Kidney (tissue), 14 donors: ENCODE data around the gene MIER1. TPM values are rescaled to one million over a fixed set of nuclear protein-coding genes. Genes with fewer than 3 reads are reported as not detected.
A peak's percentile ranks its signal among the peaks of the same experiment; 100 is the strongest.

Experiments
- DNase-seq, 5 donors: peaks; one replicate each; pipeline ENCODE4 v3.0.0-alpha.2; 2013 to 2020
- FAIRE-seq: peaks from 2 replicates; lab custom pipeline; 2012; peaks lifted over from hg19 to GRCh38; lab: Jason Lieb, UNC
- H3K27ac ChIP-seq, 2 donors: one replicate each; pipeline ENCODE4 v1.7.0; 2013; ENCODE audit warnings: low read depth in 2 of 2, low read length in 2 of 2, inconsistent platforms in 1 of 2
- H3K27me3 ChIP-seq: one replicate; pipeline ENCODE4 v1.7.1; 2013; ENCODE audit warnings: low read length, inconsistent platforms; ENCODE audit not compliant: control insufficient read depth, insufficient read depth
- H3K36me3 ChIP-seq, 3 donors: one replicate each; pipeline versions ENCODE4 v1.7.0 to v1.7.1; 2013; ENCODE audit warnings: low read length in 3 of 3, control low read depth in 1 of 3, inconsistent platforms in 1 of 3; ENCODE audit not compliant: insufficient read depth in 3 of 3, control insufficient read depth in 2 of 3
- H3K4me1 ChIP-seq, 3 donors: one replicate each; pipeline versions ENCODE4 v1.7.0 to v1.7.1; 2013; ENCODE audit warnings: low read length in 3 of 3, inconsistent platforms in 1 of 3, low read depth in 1 of 3; ENCODE audit not compliant: control insufficient read depth in 2 of 3, insufficient read depth in 2 of 3
- H3K4me3 ChIP-seq, 3 donors: one replicate each; pipeline versions ENCODE4 v1.7.0 to v1.8.1; 2013; ENCODE audit warnings: low read length in 3 of 3, control low read depth in 1 of 3, inconsistent platforms in 1 of 3
- H3K9ac ChIP-seq, 3 donors: one replicate each; pipeline versions ENCODE4 v1.7.0 to v1.7.1; 2013; ENCODE audit warnings: low read length in 3 of 3, control low read depth in 1 of 3, inconsistent platforms in 1 of 3
- H3K9me3 ChIP-seq, 3 donors: one replicate each; pipeline versions ENCODE4 v1.7.0 to v1.7.1; 2013; ENCODE audit warnings: low read length in 3 of 3, control low read depth in 1 of 3, inconsistent platforms in 1 of 3; ENCODE audit not compliant: control insufficient read depth in 2 of 3, insufficient read depth in 1 of 3
- CTCF ChIP-seq: IDR thresholded peaks from 3 replicates; pipeline ENCODE4 v1.5.1; 2012; ENCODE audit warnings: mild to moderate bottlenecking, moderate library complexity, borderline replicate concordance; ENCODE audit not compliant: insufficient read depth; ENCODE audit errors: extremely low read depth
- intact Hi-C: fragments of 100-400 bp; cut with DNase I; formaldehyde crosslinking; loops from one replicate; pipeline ENCODE4 v1.11.1; 2022
- polyA plus RNA-seq: library from polyadenylated mRNA; stranded (reverse); fragments of 350-450 nt; fragmentation: Illumina TruSeq; extraction: RNeasy Lipid Tissue Mini Kit (QIAGEN cat#74804); gene quantifications from one replicate; pipeline ENCODE4 v1.2.3, GENCODE V29; 2014; ENCODE audit warnings: low read depth, low replicate concordance; ENCODE audit not compliant: insufficient read depth
- total RNA-seq: library from RNA; stranded (reverse); fragmentation: NEBNext Ultra II Directional; extraction: Animal tissue kit (Norgen Biotek cat#: 25700); gene quantifications from one replicate; pipeline ENCODE4 v1.2.1, GENCODE V29; 2021
- donor health status: control.
- donor health status: control.
- donor health status: control.
- donor health status: control.
- donor health status: control.
- donor health status: DM: yes; HTN: yes; CAD: no.
- donor health status: Normal renal cell carcinoma (clear cell type).

Gene MIER1
- total and polyA plus RNA-seq, 2 donors from 2014 or later, result 9.4 to 47.6 TPM

- no peaks in the 10 kb centered on the region for H3K9me3 ChIP-seq
- DNase-seq, result no peak
- TF ChIP-seq CTCF, result no peak
- FAIRE-seq, result no peak
- H3K36me3 ChIP-seq, result no peaks in the 10 kb centered on the region
- peak overlapping the region in 1 of 2 donors; percentile 97 for H3K27ac ChIP-seq
- peak overlapping the region; percentile 84 to 95 (median 89) for H3K4me3 ChIP-seq
- H3K27me3 ChIP-seq, result no peaks in the 10 kb centered on the region
- intact Hi-C loops, result no loop called here
- peaks cover 0 to 8% (median 0%) of the 10 kb centered on the region in 3 donors for H3K4me1 ChIP-seq
- peak overlapping the region in 1 of 3 donors; percentile 89 for H3K9ac ChIP-seq
Measured at GRCh38 chr1:66929146-66929688, 4.4 kb downstream of the MIER1 start.

- FAIRE-seq, result no peak
- no peaks in the 10 kb centered on the region for H3K9me3 ChIP-seq
- intact Hi-C loops, result no loop called here
- DNase-seq, result no peak
- H3K4me3 ChIP-seq, result peak overlapping the region; percentile 84 to 95 (median 89)
- no peaks in the 10 kb centered on the region for H3K36me3 ChIP-seq
- TF ChIP-seq CTCF, result no peak
- peaks cover 0 to 8% (median 0%) of the 10 kb centered on the region in 3 donors for H3K4me1 ChIP-seq
- no peaks in the 10 kb centered on the region for H3K27me3 ChIP-seq
- peak overlapping the region; percentile 92 to 97 for H3K27ac ChIP-seq
- H3K9ac ChIP-seq, result peak overlapping the region in 2 of 3 donors; percentile 46 to 89
Measured at GRCh38 chr1:66929691-66929998, 4.9 kb downstream of the MIER1 start.

GRCh38 chr1:66929999-66930822 lies 5.4 kb downstream of the MIER1 start:
- Histone ChIP-seq H3K9me3 (no peaks in the 10 kb centered on the region), H3K4me3 (peak overlapping the region; percentile 84 to 95 (median 89)), H3K4me1 (peaks cover 0 to 8% (median 0%) of the 10 kb centered on the region in 3 donors), H3K27me3 (no peaks in the 10 kb centered on the region), H3K27ac (peak overlapping the region; percentile 92 to 97), H3K36me3 (no peaks in the 10 kb centered on the region), H3K9ac (peak overlapping the region; percentile 88 to 94 (median 89))
- DNase-seq (peak; percentile 96 to 98 (median 97)), FAIRE-seq (no peak)
- TF ChIP-seq CTCF, result peak; percentile 56
- intact Hi-C loops, result no loop called here
